ENCODE results near the gene TMSB10.
A peak's percentile ranks its signal among the peaks of the same experiment; 100 is the strongest.
"Not testable (repeated sequence)": the region's sequence is repeated elsewhere in the genome, so short reads cannot be mapped to it uniquely, and the experiment has no call there.

The TMSB10 gene

GRCh38 chr2:84905181-84906107 is at the start of gene TMSB10:
TSS of gene TMSB10 (plus strand) at chr2:84905656.
- peak; percentile 77 for DNase-seq

- DNase-seq, result no peak
These were observed 49.7 kb upstream of the TMSB10 start for GRCh38 chr2:84855731-84856130.

- DNase-seq, result no peak
These were observed 48.7 kb upstream of the TMSB10 start for GRCh38 chr2:84856787-84857186.

GRCh38 chr2:84857566-84857965 is 47.9 kb upstream of the TMSB10 start:
- no peak for DNase-seq

- no peak for DNase-seq
These were observed 47.3 kb upstream of the TMSB10 start for GRCh38 chr2:84858123-84858522.

- DNase-seq, result no peak
These were observed 46.5 kb upstream of the TMSB10 start for GRCh38 chr2:84858937-84859336.

- DNase-seq, result no peak
These were observed 43.9 kb upstream of the TMSB10 start for GRCh38 chr2:84861539-84861938.

GRCh38 chr2:84862006-84862405 is 43.5 kb upstream of the TMSB10 start:
- no peak for DNase-seq

- DNase-seq, result peak; percentile 35
These were observed 40.2 kb upstream of the TMSB10 start for GRCh38 chr2:84865181-84865783.

- DNase-seq, result no peak
These were observed 39.3 kb upstream of the TMSB10 start for GRCh38 chr2:84866122-84866521.

- DNase-seq, result not testable (repeated sequence)
These were observed 37.1 kb upstream of the TMSB10 start for GRCh38 chr2:84868327-84868726.

- no peak for DNase-seq
These were observed 35.1 kb upstream of the TMSB10 start for GRCh38 chr2:84870306-84870705.

GRCh38 chr2:84872691-84873090 is 32.8 kb upstream of the TMSB10 start:
- DNase-seq, result not testable (repeated sequence)

- DNase-seq, result no peak
These were observed 32.1 kb upstream of the TMSB10 start for GRCh38 chr2:84873350-84873749.

- DNase-seq, result no peak
These were observed 30.9 kb upstream of the TMSB10 start for GRCh38 chr2:84874381-84875212.

GRCh38 chr2:84875213-84875560 is 30.3 kb upstream of the TMSB10 start:
- DNase-seq, result no peak

GRCh38 chr2:84875619-84876018 is 29.8 kb upstream of the TMSB10 start:
- DNase-seq, result not testable (repeated sequence)

GRCh38 chr2:84876369-84876768 is 29.1 kb upstream of the TMSB10 start:
- DNase-seq, result no peak

- no peak for DNase-seq
These were observed 27.0 kb upstream of the TMSB10 start for GRCh38 chr2:84878459-84878858.

GRCh38 chr2:84878896-84879583 is 26.4 kb upstream of the TMSB10 start:
- no peak for DNase-seq

GRCh38 chr2:84879584-84880394 is 25.7 kb upstream of the TMSB10 start:
- DNase-seq, result no peak

GRCh38 chr2:84880395-84880644 is 25.1 kb upstream of the TMSB10 start:
- no peak for DNase-seq

All from hematopoietic multipotent progenitor cell treated with erythropoietin and hydrocortisone succinate and interleukin-3 and kit ligand, for 8 days (in vitro differentiated cells).